GM23338 (cell line): ENCODE data around the gene PVALEF. TPM values are rescaled to one million over a fixed set of nuclear protein-coding genes. Genes with fewer than 3 reads are reported as not detected.

Experiments used
- ATAC-seq: fragments of 200-7000 bp; cut with Tn5 transposase; 3 replicates; pipeline ENCODE4 v1.9.1; 2020
- DNase-seq: peaks from one replicate; pipeline ENCODE4 v3.0.0-alpha.2; 2015; ENCODE audit warnings: low spot score
- H2AFZ ChIP-seq: fragments of 200-600 bp; sonication (generic); 2 replicates; pipeline ENCODE4 v1.8.0; 2016; ENCODE audit warnings: antibody characterized with exemption, mild to moderate bottlenecking, moderate library complexity
- H3F3A ChIP-seq: fragments of 200-600 bp; sonication (generic); replicated peaks from 2 replicates; pipeline ENCODE4 v1.8.0; 2017; ENCODE audit warnings: antibody characterized with exemption, mixed run types, low read depth
- H3K27ac ChIP-seq: fragments of 200-600 bp; sonication (generic); 2 replicates; pipeline ENCODE4 v1.6.1; 2016; ENCODE audit warnings: low read depth
- H3K27me3 ChIP-seq: fragments of 200-600 bp; sonication (generic); 2 replicates; pipeline ENCODE4 v1.8.0; 2016; ENCODE audit warnings: mild to moderate bottlenecking, mixed run types, moderate library complexity; ENCODE audit not compliant: insufficient read depth
- H3K36me3 ChIP-seq: fragments of 200-600 bp; sonication (generic); 2 replicates; pipeline ENCODE4 v1.8.0; 2016; ENCODE audit warnings: mild to moderate bottlenecking; ENCODE audit not compliant: insufficient read depth
- H3K4me1 ChIP-seq: fragments of 200-600 bp; sonication (generic); 2 replicates; pipeline ENCODE4 v1.8.0; 2016; ENCODE audit warnings: mild to moderate bottlenecking, moderate library complexity; ENCODE audit not compliant: insufficient read depth
- H3K4me2 ChIP-seq: fragments of 200-600 bp; sonication (generic); 2 replicates; pipeline ENCODE4 v1.7.1; 2017; ENCODE audit warnings: mixed run types
- H3K4me3 ChIP-seq: fragments of 200-600 bp; sonication (generic); 2 replicates; pipeline ENCODE4 v1.6.1; 2016; ENCODE audit warnings: mixed run types
- H3K79me2 ChIP-seq: fragments of 200-600 bp; sonication (generic); replicated peaks from 2 replicates; pipeline ENCODE4 v1.8.0; 2017; ENCODE audit warnings: mild to moderate bottlenecking; ENCODE audit not compliant: insufficient read depth
- H3K9me2 ChIP-seq: fragments of 200-600 bp; sonication (generic); 2 replicates; pipeline ENCODE4 v1.8.0; 2017; ENCODE audit not compliant: insufficient read depth
- H4K20me1 ChIP-seq: fragments of 200-600 bp; sonication (generic); replicated peaks from 2 replicates; pipeline ENCODE4 v1.8.0; 2017; ENCODE audit warnings: mild to moderate bottlenecking; ENCODE audit not compliant: insufficient read depth
- H3K27ac Mint-ChIP-seq: 2 replicates; pipeline ENCODE4 v1.8.0; 2020; ENCODE audit warnings: inconsistent platforms, mild to moderate bottlenecking, moderate library complexity, mixed read lengths
- H3K27me3 Mint-ChIP-seq: 3 replicates; pipeline ENCODE4 v1.8.0; 2022; ENCODE audit warnings: low read depth, mild to moderate bottlenecking, moderate library complexity, mixed read lengths, inconsistent platforms; ENCODE audit not compliant: insufficient read depth, poor library complexity
- H3K36me3 Mint-ChIP-seq: 3 replicates; pipeline ENCODE4 v1.8.0; 2021; ENCODE audit warnings: low read depth, mild to moderate bottlenecking, inconsistent platforms, moderate library complexity, mixed read lengths
- H3K4me1 Mint-ChIP-seq: 3 replicates; pipeline ENCODE4 v1.8.0; 2020; ENCODE audit warnings: mild to moderate bottlenecking, inconsistent platforms, mixed read lengths
- H3K4me3 Mint-ChIP-seq: 3 replicates; pipeline ENCODE4 v1.8.0; 2021; ENCODE audit warnings: moderate library complexity, mild to moderate bottlenecking, inconsistent platforms, mixed read lengths
- H3K9me3 Mint-ChIP-seq: 3 replicates; pipeline ENCODE4 v1.8.0; 2020; ENCODE audit warnings: moderate library complexity, mild to moderate bottlenecking, inconsistent platforms, mixed read lengths
- CREB1 ChIP-seq: fragments of 250-450 bp; sonication (Bioruptor Pico); IDR thresholded peaks from 2 replicates; pipeline ENCODE4 v1.5.0; 2020; ENCODE audit warnings: low read depth, mild to moderate bottlenecking, moderate library complexity
- EZH2 ChIP-seq: fragments of 200-600 bp; sonication (generic); IDR thresholded peaks from one replicate; pipeline ENCODE4 v1.8.0; 2017; ENCODE audit warnings: antibody characterized with exemption, mild to moderate bottlenecking, low read depth; ENCODE audit not compliant: unreplicated experiment
- POLR2AphosphoS5 ChIP-seq: IDR thresholded peaks from 2 replicates; pipeline ENCODE4 v1.6.1; 2016; ENCODE audit warnings: antibody characterized with exemption, low read depth
- ZNF114 ChIP-seq: fragments of 250-450 bp; sonication (Bioruptor Pico); IDR thresholded peaks from 2 replicates; pipeline ENCODE4 v1.5.0; 2020; ENCODE audit warnings: mild to moderate bottlenecking, moderate library complexity
- ZNF331 ChIP-seq: fragments of 250-450 bp; sonication (Bioruptor Pico); IDR thresholded peaks from 2 replicates; pipeline ENCODE4 v1.5.0; 2020; ENCODE audit warnings: low read depth, mild to moderate bottlenecking, moderate library complexity
- polyA plus RNA-seq: library from polyadenylated mRNA; unstranded; fragments of >200 nt; fragmentation: Nextera tagmentation; extraction: Ambion mirVana; gene quantifications from 2 replicates; pipeline ENCODE4 v1.2.1, GENCODE V29; 2016
- total RNA-seq: library from RNA; depleted of rRNA; stranded (reverse); fragments of >200 nt; shearing (Covaris generic); gene quantifications from 2 replicates; pipeline ENCODE4 v1.2.3, GENCODE V29; 2014
- TF ChIP-seq, protein P1 (sequence below): fragments of 250-450 bp; sonication (Bioruptor Pico); IDR thresholded peaks from 2 replicates; pipeline ENCODE4 v1.5.0; 2020; ENCODE audit warnings: mild to moderate bottlenecking, moderate library complexity
- TF ChIP-seq, protein P2 (sequence below): IDR thresholded peaks from one replicate; pipeline ENCODE4 v1.6.1; 2018; ENCODE audit warnings: antibody characterized with exemption; ENCODE audit not compliant: unreplicated experiment

The PVALEF gene
- total and polyA plus RNA-seq, 2 experiments from 2014 or later, result not detected

GRCh38 chr17:81199482-81199830 is 34.1 kb downstream of the PVALEF start (continued):
- TF ChIP-seq, protein P1, sequence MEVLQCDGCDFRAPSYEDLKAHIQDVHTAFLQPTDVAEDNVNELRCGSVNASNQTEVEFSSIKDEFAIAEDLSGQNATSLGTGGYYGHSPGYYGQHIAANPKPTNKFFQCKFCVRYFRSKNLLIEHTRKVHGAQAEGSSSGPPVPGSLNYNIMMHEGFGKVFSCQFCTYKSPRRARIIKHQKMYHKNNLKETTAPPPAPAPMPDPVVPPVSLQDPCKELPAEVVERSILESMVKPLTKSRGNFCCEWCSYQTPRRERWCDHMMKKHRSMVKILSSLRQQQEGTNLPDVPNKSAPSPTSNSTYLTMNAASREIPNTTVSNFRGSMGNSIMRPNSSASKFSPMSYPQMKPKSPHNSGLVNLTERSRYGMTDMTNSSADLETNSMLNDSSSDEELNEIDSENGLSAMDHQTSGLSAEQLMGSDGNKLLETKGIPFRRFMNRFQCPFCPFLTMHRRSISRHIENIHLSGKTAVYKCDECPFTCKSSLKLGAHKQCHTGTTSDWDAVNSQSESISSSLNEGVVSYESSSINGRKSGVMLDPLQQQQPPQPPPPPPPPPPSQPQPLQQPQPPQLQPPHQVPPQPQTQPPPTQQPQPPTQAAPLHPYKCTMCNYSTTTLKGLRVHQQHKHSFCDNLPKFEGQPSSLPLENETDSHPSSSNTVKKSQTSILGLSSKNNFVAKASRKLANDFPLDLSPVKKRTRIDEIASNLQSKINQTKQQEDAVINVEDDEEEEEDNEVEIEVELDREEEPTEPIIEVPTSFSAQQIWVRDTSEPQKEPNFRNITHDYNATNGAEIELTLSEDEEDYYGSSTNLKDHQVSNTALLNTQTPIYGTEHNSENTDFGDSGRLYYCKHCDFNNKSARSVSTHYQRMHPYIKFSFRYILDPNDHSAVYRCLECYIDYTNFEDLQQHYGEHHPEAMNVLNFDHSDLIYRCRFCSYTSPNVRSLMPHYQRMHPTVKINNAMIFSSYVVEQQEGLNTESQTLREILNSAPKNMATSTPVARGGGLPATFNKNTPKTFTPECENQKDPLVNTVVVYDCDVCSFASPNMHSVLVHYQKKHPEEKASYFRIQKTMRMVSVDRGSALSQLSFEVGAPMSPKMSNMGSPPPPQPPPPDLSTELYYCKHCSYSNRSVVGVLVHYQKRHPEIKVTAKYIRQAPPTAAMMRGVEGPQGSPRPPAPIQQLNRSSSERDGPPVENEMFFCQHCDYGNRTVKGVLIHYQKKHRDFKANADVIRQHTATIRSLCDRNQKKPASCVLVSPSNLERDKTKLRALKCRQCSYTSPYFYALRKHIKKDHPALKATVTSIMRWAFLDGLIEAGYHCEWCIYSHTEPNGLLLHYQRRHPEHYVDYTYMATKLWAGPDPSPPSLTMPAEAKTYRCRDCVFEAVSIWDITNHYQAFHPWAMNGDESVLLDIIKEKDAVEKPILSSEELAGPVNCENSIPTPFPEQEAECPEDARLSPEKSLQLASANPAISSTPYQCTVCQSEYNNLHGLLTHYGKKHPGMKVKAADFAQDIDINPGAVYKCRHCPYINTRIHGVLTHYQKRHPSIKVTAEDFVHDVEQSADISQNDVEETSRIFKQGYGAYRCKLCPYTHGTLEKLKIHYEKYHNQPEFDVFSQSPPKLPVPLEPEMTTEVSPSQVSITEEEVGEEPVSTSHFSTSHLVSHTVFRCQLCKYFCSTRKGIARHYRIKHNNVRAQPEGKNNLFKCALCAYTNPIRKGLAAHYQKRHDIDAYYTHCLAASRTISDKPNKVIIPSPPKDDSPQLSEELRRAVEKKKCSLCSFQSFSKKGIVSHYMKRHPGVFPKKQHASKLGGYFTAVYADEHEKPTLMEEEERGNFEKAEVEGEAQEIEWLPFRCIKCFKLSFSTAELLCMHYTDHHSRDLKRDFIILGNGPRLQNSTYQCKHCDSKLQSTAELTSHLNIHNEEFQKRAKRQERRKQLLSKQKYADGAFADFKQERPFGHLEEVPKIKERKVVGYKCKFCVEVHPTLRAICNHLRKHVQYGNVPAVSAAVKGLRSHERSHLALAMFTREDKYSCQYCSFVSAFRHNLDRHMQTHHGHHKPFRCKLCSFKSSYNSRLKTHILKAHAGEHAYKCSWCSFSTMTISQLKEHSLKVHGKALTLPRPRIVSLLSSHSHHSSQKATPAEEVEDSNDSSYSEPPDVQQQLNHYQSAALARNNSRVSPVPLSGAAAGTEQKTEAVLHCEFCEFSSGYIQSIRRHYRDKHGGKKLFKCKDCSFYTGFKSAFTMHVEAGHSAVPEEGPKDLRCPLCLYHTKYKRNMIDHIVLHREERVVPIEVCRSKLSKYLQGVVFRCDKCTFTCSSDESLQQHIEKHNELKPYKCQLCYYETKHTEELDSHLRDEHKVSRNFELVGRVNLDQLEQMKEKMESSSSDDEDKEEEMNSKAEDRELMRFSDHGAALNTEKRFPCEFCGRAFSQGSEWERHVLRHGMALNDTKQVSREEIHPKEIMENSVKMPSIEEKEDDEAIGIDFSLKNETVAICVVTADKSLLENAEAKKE (CRISPR knock-in tag), result no peak
- TF ChIP-seq, protein P2, sequence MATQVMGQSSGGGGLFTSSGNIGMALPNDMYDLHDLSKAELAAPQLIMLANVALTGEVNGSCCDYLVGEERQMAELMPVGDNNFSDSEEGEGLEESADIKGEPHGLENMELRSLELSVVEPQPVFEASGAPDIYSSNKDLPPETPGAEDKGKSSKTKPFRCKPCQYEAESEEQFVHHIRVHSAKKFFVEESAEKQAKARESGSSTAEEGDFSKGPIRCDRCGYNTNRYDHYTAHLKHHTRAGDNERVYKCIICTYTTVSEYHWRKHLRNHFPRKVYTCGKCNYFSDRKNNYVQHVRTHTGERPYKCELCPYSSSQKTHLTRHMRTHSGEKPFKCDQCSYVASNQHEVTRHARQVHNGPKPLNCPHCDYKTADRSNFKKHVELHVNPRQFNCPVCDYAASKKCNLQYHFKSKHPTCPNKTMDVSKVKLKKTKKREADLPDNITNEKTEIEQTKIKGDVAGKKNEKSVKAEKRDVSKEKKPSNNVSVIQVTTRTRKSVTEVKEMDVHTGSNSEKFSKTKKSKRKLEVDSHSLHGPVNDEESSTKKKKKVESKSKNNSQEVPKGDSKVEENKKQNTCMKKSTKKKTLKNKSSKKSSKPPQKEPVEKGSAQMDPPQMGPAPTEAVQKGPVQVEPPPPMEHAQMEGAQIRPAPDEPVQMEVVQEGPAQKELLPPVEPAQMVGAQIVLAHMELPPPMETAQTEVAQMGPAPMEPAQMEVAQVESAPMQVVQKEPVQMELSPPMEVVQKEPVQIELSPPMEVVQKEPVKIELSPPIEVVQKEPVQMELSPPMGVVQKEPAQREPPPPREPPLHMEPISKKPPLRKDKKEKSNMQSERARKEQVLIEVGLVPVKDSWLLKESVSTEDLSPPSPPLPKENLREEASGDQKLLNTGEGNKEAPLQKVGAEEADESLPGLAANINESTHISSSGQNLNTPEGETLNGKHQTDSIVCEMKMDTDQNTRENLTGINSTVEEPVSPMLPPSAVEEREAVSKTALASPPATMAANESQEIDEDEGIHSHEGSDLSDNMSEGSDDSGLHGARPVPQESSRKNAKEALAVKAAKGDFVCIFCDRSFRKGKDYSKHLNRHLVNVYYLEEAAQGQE, result no peak

- Histone ChIP-seq H3K27ac (no peak overlapping the region), H3K9me2 (no peaks in the 10 kb centered on the region), H3F3A (no peaks in the 10 kb centered on the region), H3K79me2 (no peaks in the 10 kb centered on the region), H3K4me1 (no peaks in the 10 kb centered on the region), H4K20me1 (no peaks in the 10 kb centered on the region), H3K4me2 (no peak overlapping the region), H2AFZ (no peak overlapping the region), H3K36me3 (no peaks in the 10 kb centered on the region; the same call in 1 of the 2 replicates), H3K27me3 (no peaks in the 10 kb centered on the region), H3K4me3 (no peak overlapping the region)
- ATAC-seq (no peak), DNase-seq (no peak)
- Mint-ChIP-seq H3K27me3 (peaks cover 6% of the 10 kb centered on the region), H3K27ac (no peak overlapping the region), H3K4me3 (no peak overlapping the region), H3K9me3 (no peaks in the 10 kb centered on the region), H3K36me3 (peaks cover 7% of the 10 kb centered on the region; the same call in 2 of the 3 replicates), H3K4me1 (no peaks in the 10 kb centered on the region)
- no peak for TF ChIP-seq ZNF331
- TF ChIP-seq CREB1, result no peak
- no peak for TF ChIP-seq EZH2
- no peak for TF ChIP-seq POLR2AphosphoS5
- no peak for TF ChIP-seq ZNF114 (CRISPR knock-in tag)
These were observed 34.9 kb downstream of the PVALEF start for GRCh38 chr17:81200201-81200600.
